ENCODE measurements around the gene C1orf105. TPM values are rescaled to one million over a fixed set of nuclear protein-coding genes. Genes with fewer than 3 reads are reported as not detected.

The C1orf105 gene
- total and polyA plus RNA-seq, 2 of the 8 experiments (the other 6 are each of a cell fraction or from before 2014, with no cell fraction given): not detected

- H2BK15ac ChIP-seq (ENCODE audit: low read length): no peak overlapping the region
- no peak overlapping the region for H3K56ac ChIP-seq (replicated peaks; ENCODE audit: insufficient read length, low read depth, low read length)
- no peak overlapping the region for H3K4me2 ChIP-seq (ENCODE audit: insufficient read depth in 1 of 2, low read depth in 2 of 2, low read length in 2 of 2)
- no peak overlapping the region for H4K91ac ChIP-seq (replicated peaks; ENCODE audit: insufficient read length, low read length)
- no peaks in the 10 kb centered on the region for H3K79me1 ChIP-seq (ENCODE audit: low read depth, low read length)
- no peak overlapping the region for H3K14ac ChIP-seq (ENCODE audit: insufficient read length)
- FAIRE-seq (no peak), DNase-seq (ENCODE audit: low read depth in 1 of 2, low spot score in 2 of 2) (no peak)
- H3K9me3 ChIP-seq (ENCODE audit: insufficient read depth in 2 of 2, low read depth in 1 of 2, low read length in 1 of 2): no peaks in the 10 kb centered on the region
- no peak overlapping the region for H4K8ac ChIP-seq (ENCODE audit: extremely low read depth, insufficient read depth, low read length)
- H2AK5ac ChIP-seq (ENCODE audit: low read depth, low read length): no peak overlapping the region
- H2AFZ ChIP-seq (ENCODE audit: low read length): no peak overlapping the region
- no peak overlapping the region for H4K5ac ChIP-seq (ENCODE audit: insufficient read length, low read depth, low read length)
- no peak overlapping the region for H3K23ac ChIP-seq (ENCODE audit: insufficient read length)
- no peaks in the 10 kb centered on the region for H3K36me3 ChIP-seq (ENCODE audit: control insufficient read depth in 2 of 4, insufficient read depth in 4 of 4, low read length in 3 of 4)
- H4K20me1 ChIP-seq (replicated peaks in 1 of 2; ENCODE audit: control insufficient read depth in 1 of 2, insufficient read depth in 2 of 2, low read length in 2 of 2): no peaks in the 10 kb centered on the region
- no peak overlapping the region for H2BK12ac ChIP-seq (ENCODE audit: low read depth, low read length)
- POLR2A ChIA-PET (ENCODE audit: partially characterized antibody): no interaction called here
- H3K4ac ChIP-seq (replicated peaks; ENCODE audit: insufficient read length, low read depth, low read length): no peak overlapping the region
- no peaks in the 10 kb centered on the region for H3K27me3 ChIP-seq (replicated peaks in 1 of 4; ENCODE audit: control insufficient read depth in 3 of 4, extremely low read depth in 1 of 4, insufficient read depth in 3 of 4, low read length in 3 of 4)
- H2BK5ac ChIP-seq (ENCODE audit: low read depth, low read length): no peak overlapping the region
- H3K18ac ChIP-seq (ENCODE audit: extremely low read depth, low read length): no peak overlapping the region
- no peaks in the 10 kb centered on the region for H3K23me2 ChIP-seq (ENCODE audit: low read depth, low read length)
- H2BK120ac ChIP-seq (replicated peaks; ENCODE audit: low read depth, low read length): no peak overlapping the region
- no peak overlapping the region for H2BK20ac ChIP-seq (ENCODE audit: low read length)
- H3K4me3 ChIP-seq (ENCODE audit: extremely low read depth in 1 of 4, insufficient read depth in 2 of 4, low read depth in 3 of 4, low read length in 4 of 4): no peak overlapping the region
- H3K4me1 ChIP-seq (replicated peaks in 1 of 4; ENCODE audit: control insufficient read depth in 3 of 4, insufficient read depth in 4 of 4, low read length in 3 of 4): no peaks in the 10 kb centered on the region; a peak in 1 of 7 replicates
- H3K79me2 ChIP-seq (ENCODE audit: control insufficient read depth in 1 of 2, insufficient read depth in 2 of 2, low read length in 2 of 2): no peaks in the 10 kb centered on the region
- no peak overlapping the region for H3K27ac ChIP-seq (ENCODE audit: low read depth, low read length)
- CTCF ChIA-PET (ENCODE audit: partially characterized antibody): no interaction called here
- H3K9ac ChIP-seq (replicated peaks in 1 of 4; ENCODE audit: extremely low read depth in 1 of 4, low read depth in 3 of 4, low read length in 3 of 4): no peak overlapping the region
- TF ChIP-seq SP2 (IDR thresholded peaks at IDR 0.05; ENCODE audit: low read length) (no peak), FOSL1 (IDR thresholded peaks at IDR 0.05; ENCODE audit: insufficient read depth, low read depth, low read length) (no peak), BACH1 (IDR thresholded peaks at IDR 0.05; ENCODE audit: low read length) (no peak), RNF2 (IDR thresholded peaks at IDR 0.05; ENCODE audit: borderline replicate concordance, low read depth, low read length, missing control alignments, poor library complexity, severe bottlenecking) (no peak), ZNF274 (IDR thresholded peaks at IDR 0.05; ENCODE audit: borderline replicate concordance, extremely low read depth, low read length) (no peak), SIX5 (IDR thresholded peaks at IDR 0.05; ENCODE audit: low read depth, low read length) (no peak), NANOG (IDR thresholded peaks at IDR 0.05; ENCODE audit: insufficient read depth, low read depth, low read length, poor library complexity, severe bottlenecking) (no peak), RFX5 (IDR thresholded peaks at IDR 0.05; ENCODE audit: borderline replicate concordance, low read depth, low read length) (no peak), MAX (IDR thresholded peaks at IDR 0.05) (no peak), TAF7 (optimal IDR thresholded peaks at IDR 0.05; ENCODE audit: borderline replicate concordance, low read depth, low read length) (no peak), CREB1 (IDR thresholded peaks at IDR 0.05) (no peak), TBP (IDR thresholded peaks at IDR 0.05; ENCODE audit: low read depth, low read length) (no peak), TCF12 (IDR thresholded peaks at IDR 0.05; ENCODE audit: low read depth, low read length) (no peak)
- TF ChIP-seq, protein P1, sequence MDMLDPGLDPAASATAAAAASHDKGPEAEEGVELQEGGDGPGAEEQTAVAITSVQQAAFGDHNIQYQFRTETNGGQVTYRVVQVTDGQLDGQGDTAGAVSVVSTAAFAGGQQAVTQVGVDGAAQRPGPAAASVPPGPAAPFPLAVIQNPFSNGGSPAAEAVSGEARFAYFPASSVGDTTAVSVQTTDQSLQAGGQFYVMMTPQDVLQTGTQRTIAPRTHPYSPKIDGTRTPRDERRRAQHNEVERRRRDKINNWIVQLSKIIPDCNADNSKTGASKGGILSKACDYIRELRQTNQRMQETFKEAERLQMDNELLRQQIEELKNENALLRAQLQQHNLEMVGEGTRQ (IDR thresholded peaks at IDR 0.05; ENCODE audit: low read length): no peak
These were observed 63.8 kb downstream of the C1orf105 start for GRCh38 chr1:172484252-172484651.
